ENCODE results near the gene ATP5PD. TPM values are rescaled to one million over a fixed set of nuclear protein-coding genes. Genes with fewer than 3 reads are reported as not detected.
"Not testable (repeated sequence)": the region's sequence is repeated elsewhere in the genome, so short reads cannot be mapped to it uniquely, and the experiment has no call there.

The ATP5PD gene
- total RNA-seq, 1 donor from 2014 or later = 106 TPM

GRCh38 chr17:75077496-75078283, 30.9 kb upstream of the ATP5PD start:
- no peak for FAIRE-seq
- DNase-seq (ENCODE audit: low spot score in 2 of 2) = peak; percentile 69 to 79

GRCh38 chr17:75077072-75077495, 30.3 kb upstream of the ATP5PD start:
- FAIRE-seq = no peak
- no peak for DNase-seq (ENCODE audit: low spot score in 2 of 2)

GRCh38 chr17:75075597-75076336, 29.0 kb upstream of the ATP5PD start:
- FAIRE-seq (no peak), DNase-seq (ENCODE audit: low spot score in 2 of 2) (no peak)

GRCh38 chr17:75074532-75074931, 27.8 kb upstream of the ATP5PD start:
- DNase-seq (ENCODE audit: low spot score in 2 of 2) = no peak
- FAIRE-seq = no peak

- DNase-seq (ENCODE audit: low spot score in 2 of 2) (no peak), FAIRE-seq (no peak)
Observed at GRCh38 chr17:75073618-75074047, 26.9 kb upstream of the ATP5PD start.

- not testable (repeated sequence) for FAIRE-seq; DNase-seq (ENCODE audit: low spot score in 2 of 2)
Observed at GRCh38 chr17:75072909-75073308, 26.1 kb upstream of the ATP5PD start.

GRCh38 chr17:75071478-75072271, 24.9 kb upstream of the ATP5PD start:
- DNase-seq (ENCODE audit: low spot score in 2 of 2); FAIRE-seq: not testable (repeated sequence)

- DNase-seq (ENCODE audit: low spot score in 2 of 2) = no peak
- FAIRE-seq = no peak
Observed at GRCh38 chr17:75069783-75070182, 23.0 kb upstream of the ATP5PD start.

GRCh38 chr17:75068750-75069149, 22.0 kb upstream of the ATP5PD start:
- DNase-seq (ENCODE audit: low spot score in 2 of 2) = no peak
- no peak for FAIRE-seq

GRCh38 chr17:75067856-75068255, 21.1 kb upstream of the ATP5PD start:
- DNase-seq (ENCODE audit: low spot score in 2 of 2) (no peak), FAIRE-seq (no peak)

- DNase-seq (ENCODE audit: low spot score in 2 of 2) (no peak), FAIRE-seq (no peak)
Observed at GRCh38 chr17:75065562-75066151, 18.9 kb upstream of the ATP5PD start.

- DNase-seq (ENCODE audit: low spot score in 2 of 2) (no peak), FAIRE-seq (no peak)
Observed at GRCh38 chr17:75064867-75065561, 18.2 kb upstream of the ATP5PD start.

GRCh38 chr17:75064460-75064859, 17.7 kb upstream of the ATP5PD start:
- no peak for FAIRE-seq
- no peak for DNase-seq (ENCODE audit: low spot score in 2 of 2)

GRCh38 chr17:75064040-75064439, 17.3 kb upstream of the ATP5PD start:
- no peak for DNase-seq (ENCODE audit: low spot score in 2 of 2)
- no peak for FAIRE-seq

- DNase-seq (ENCODE audit: low spot score in 2 of 2) (no peak), FAIRE-seq (no peak)
Observed at GRCh38 chr17:75063626-75064025, 16.9 kb upstream of the ATP5PD start.

GRCh38 chr17:75063201-75063600, 16.4 kb upstream of the ATP5PD start:
- FAIRE-seq = no peak
- DNase-seq (ENCODE audit: low spot score in 2 of 2) = no peak

GRCh38 chr17:75061618-75062017, 14.8 kb upstream of the ATP5PD start:
- FAIRE-seq (no peak), DNase-seq (ENCODE audit: low spot score in 2 of 2) (no peak)

- DNase-seq (ENCODE audit: low spot score in 2 of 2) (no peak), FAIRE-seq (no peak)
Observed at GRCh38 chr17:75061055-75061438, 14.3 kb upstream of the ATP5PD start.

- FAIRE-seq = no peak
- DNase-seq (ENCODE audit: low spot score in 2 of 2) = no peak
Observed at GRCh38 chr17:75060434-75061054, 13.8 kb upstream of the ATP5PD start.
